Caco-2 (cell line): ENCODE measurements around the gene ZBTB24. TPM values are rescaled to one million over a fixed set of nuclear protein-coding genes. Genes with fewer than 3 reads are reported as not detected.

Source experiments
- Bru-seq: library from RNA; stranded (reverse); fragments of 400-500 nt; gene quantifications from one replicate; lab custom pipeline; 2021; lab: Mats Ljungman, UMichigan
- BruChase-seq, 2 experiments: library from RNA; stranded (reverse); fragments of 400-500 nt; gene quantifications; one replicate each; lab custom pipeline; 2021; lab: Mats Ljungman, UMichigan
- BruUV-seq: library from RNA; stranded (reverse); fragments of 400-500 nt; replicated peaks from 2 replicates; lab custom pipeline; 2021; lab: Mats Ljungman, UMichigan
- CTCF ChIA-PET: fragments of 300-600 bp; sonication (Branson Sonifier 250); formaldehyde crosslinking; loops from one replicate; lab custom pipeline; 2022; ENCODE audit warnings: antibody characterized with exemption; lab: Charles Lee
- POLR2A ChIA-PET: fragments of 300-600 bp; sonication (Branson Sonifier 250); formaldehyde crosslinking; loops from one replicate; lab custom pipeline; 2022; ENCODE audit warnings: antibody characterized with exemption; lab: Charles Lee
- DNase-seq, 2 experiments: peaks; one replicate each; pipeline versions ENCODE4 v3.0.0 to v3.0.0-alpha.2; 2020 to 2022
- H3K27me3 ChIP-seq: replicated peaks from 2 replicates; pipeline ENCODE4 v1.6.0; 2011; ENCODE audit warnings: low read length; ENCODE audit not compliant: control insufficient read depth, insufficient read depth
- H3K36me3 ChIP-seq: 2 replicates; pipeline ENCODE4 v1.5.1; 2011; ENCODE audit warnings: low read length; ENCODE audit not compliant: control insufficient read depth, insufficient read depth
- H3K4me1 ChIP-seq: fragments of 250-450 bp; sonication (Bioruptor Pico); 2 replicates; pipeline ENCODE4 v1.5.1; 2020; ENCODE audit warnings: mild to moderate bottlenecking
- H3K4me3 ChIP-seq: 2 replicates; pipeline ENCODE4 v1.5.1; 2011; ENCODE audit warnings: low read depth, mild to moderate bottlenecking, control low read depth, low read length
- H3K9me3 ChIP-seq: fragments of 250-450 bp; sonication (Bioruptor Pico); 2 replicates; pipeline ENCODE4 v1.5.1; 2020; ENCODE audit warnings: mild to moderate bottlenecking, moderate library complexity
- H3K27ac Mint-ChIP-seq: one replicate; pipeline ENCODE4 v1.8.0; 2022; ENCODE audit warnings: mixed read lengths; ENCODE audit not compliant: unreplicated experiment
- H3K27me3 Mint-ChIP-seq: one replicate; pipeline ENCODE4 v1.8.0; 2022; ENCODE audit warnings: mixed read lengths; ENCODE audit not compliant: insufficient read depth, unreplicated experiment
- H3K36me3 Mint-ChIP-seq: one replicate; pipeline ENCODE4 v1.8.0; 2022; ENCODE audit warnings: mild to moderate bottlenecking, mixed read lengths; ENCODE audit not compliant: insufficient read depth, unreplicated experiment
- H3K4me1 Mint-ChIP-seq: one replicate; pipeline ENCODE4 v1.8.0; 2022; ENCODE audit warnings: low read depth, mixed read lengths; ENCODE audit not compliant: unreplicated experiment
- H3K4me3 Mint-ChIP-seq: one replicate; pipeline ENCODE4 v1.8.0; 2022; ENCODE audit warnings: mild to moderate bottlenecking, moderate library complexity, mixed read lengths; ENCODE audit not compliant: unreplicated experiment
- H3K9me3 Mint-ChIP-seq: one replicate; pipeline ENCODE4 v1.8.0; 2022; ENCODE audit warnings: mixed read lengths; ENCODE audit not compliant: unreplicated experiment
- CTCF ChIP-seq, 2 experiments: fragments of 200-600 bp in 1 of 2; IDR thresholded peaks; 1 replicate in 1 of 2; 2 replicates in 1 of 2; pipeline versions ENCODE4 v1.5.1 to v1.8.0; 2011 to 2022; ENCODE audit warnings: antibody characterized with exemption in 1 of 2, control low read depth in 1 of 2, inconsistent platforms in 1 of 2, low read depth in 1 of 2, low read length in 1 of 2, mild to moderate bottlenecking in 1 of 2, moderate library complexity in 1 of 2; ENCODE audit not compliant: insufficient read depth in 1 of 2, severe bottlenecking in 1 of 2, unreplicated experiment in 1 of 2
- intact Hi-C: fragments of 100-400 bp; cut with micrococcal nuclease; formaldehyde crosslinking; loops from one replicate; pipeline ENCODE4 v1.10.0; 2022; ENCODE audit not compliant: unreplicated experiment
- long read RNA-seq: library from polyadenylated mRNA; stranded (forward); transcript quantifications from one replicate; pipeline ENCODE4 v2.0.0, GENCODE V29; 2022
- total RNA-seq: library from RNA; stranded (reverse); gene quantifications from 2 replicates; pipeline ENCODE4 v1.2.3, GENCODE V29; 2022

The ZBTB24 gene
- total RNA-seq (9.2 and 10.3 TPM in 2 replicates), Bru-seq, nascent RNA (percentile 86 among the genes with signal in this experiment), BruChase-seq, experiment 1, labeled RNA remaining after a 2-hour chase (percentile 90 among the genes with signal in this experiment), BruChase-seq, experiment 2, labeled RNA remaining after a 6-hour chase (percentile 77 among the genes with signal in this experiment)
- long read RNA-seq, full-length matches to known transcripts, result 6 of 14 reads
- long read RNA-seq, partial matches to known transcripts, result 2 of 14 reads
- long read RNA-seq, other reads (novel, unspliced or antisense), result 6 of 14 reads

- Histone ChIP-seq H3K36me3 (no peaks in the 10 kb centered on the region), H3K9me3 (no peaks in the 10 kb centered on the region), H3K27me3 (no peaks in the 10 kb centered on the region), H3K4me1 (peaks cover 13% of the 10 kb centered on the region), H3K4me3 (peak within 1 kb of the TSS; percentile 91)
- Mint-ChIP-seq H3K27me3 (no peaks in the 10 kb centered on the region), H3K36me3 (peaks cover 20% of the 10 kb centered on the region), H3K4me1 (peaks cover 27% of the 10 kb centered on the region), H3K9me3 (no peaks in the 10 kb centered on the region), H3K27ac (peak within 1 kb of the TSS; percentile 72), H3K4me3 (peak within 1 kb of the TSS; percentile 95)
- POLR2A ChIA-PET, result interaction anchor here (0.7 to 1.1 kb wide), 2 partner anchors 42 to 113 kb away, joined by 7 to 16 read pairs; partner anchors contain the start of genes PPIL6 and SMPD2
- peak; percentile 93 to 95 for DNase-seq
- no peak for TF ChIP-seq CTCF (IDR thresholded peaks at IDR 0.05; ENCODE audit: insufficient read depth in 1 of 2, low read depth in 1 of 2, low read length in 1 of 2, severe bottlenecking in 1 of 2, unreplicated experiment in 1 of 2)
- intact Hi-C loops, result loop anchor here (5.0 kb wide), 1 partner anchor 36 kb away; no protein-coding TSS in a partner anchor
- CTCF ChIA-PET, result no interaction called here
- no TSS peak for BruUV-seq
Measured at GRCh38 chr6:109482905-109483734, at the start of gene ZBTB24. Gene ZBTB24 (minus strand): TSS chr6:109483219. CDS start chr6:109482026, 1,193 bp downstream.

GRCh38 chr6:109531446-109531845 lies 48.4 kb upstream of the ZBTB24 start:
- BruUV-seq, result no TSS peak
- Histone ChIP-seq H3K4me3 (no peak overlapping the region), H3K9me3 (no peaks in the 10 kb centered on the region), H3K27me3 (no peaks in the 10 kb centered on the region), H3K36me3 (no peaks in the 10 kb centered on the region), H3K4me1 (no peaks in the 10 kb centered on the region)
- no peak for TF ChIP-seq CTCF (IDR thresholded peaks at IDR 0.05; ENCODE audit: insufficient read depth in 1 of 2, low read depth in 1 of 2, low read length in 1 of 2, severe bottlenecking in 1 of 2, unreplicated experiment in 1 of 2)
- POLR2A ChIA-PET, result no interaction called here
- Mint-ChIP-seq H3K4me1 (no peaks in the 10 kb centered on the region), H3K4me3 (no peak overlapping the region), H3K27ac (no peak overlapping the region), H3K9me3 (no peaks in the 10 kb centered on the region), H3K36me3 (no peaks in the 10 kb centered on the region), H3K27me3 (no peaks in the 10 kb centered on the region)
- no peak for DNase-seq
- CTCF ChIA-PET, result no interaction called here
- intact Hi-C loops, result no loop called here

- H3K36me3 Mint-ChIP-seq, result no peaks in the 10 kb centered on the region
- Histone ChIP-seq H3K4me3 (no peak overlapping the region), H3K4me1 (no peaks in the 10 kb centered on the region), H3K27me3 (no peaks in the 10 kb centered on the region), H3K9me3 (peaks cover 9% of the 10 kb centered on the region), H3K36me3 (no peaks in the 10 kb centered on the region)
- intact Hi-C loops, result loop anchor here (1.0 kb wide), 4 partner anchors 163 to 862 kb away; partner anchors contain the start of genes AK9 and FIG4
- ChIA-PET CTCF (no interaction called here), POLR2A (no interaction called here)
- TF ChIP-seq CTCF (IDR thresholded peaks at IDR 0.05; ENCODE audit: insufficient read depth in 1 of 2, low read depth in 1 of 2, low read length in 1 of 2, severe bottlenecking in 1 of 2, unreplicated experiment in 1 of 2), result peak; percentile 32 to 34
- no peaks in the 10 kb centered on the region for H3K9me3 Mint-ChIP-seq
- no TSS peak for BruUV-seq
- no peak overlapping the region for H3K27ac Mint-ChIP-seq
- no peaks in the 10 kb centered on the region for H3K4me1 Mint-ChIP-seq
- no peak overlapping the region for H3K4me3 Mint-ChIP-seq
- H3K27me3 Mint-ChIP-seq, result peaks cover 4% of the 10 kb centered on the region
- DNase-seq, result peak in 1 of 2 experiments; percentile 34
Measured at GRCh38 chr6:109527989-109528388, 45.0 kb upstream of the ZBTB24 start.
